ENCODE data around the gene EXOC3. TPM values are rescaled to one million over a fixed set of nuclear protein-coding genes. Genes with fewer than 3 reads are reported as not detected.

EXOC3 gene
- total and polyA plus RNA-seq, 10 of the 15 experiments (the other 5 are each of a cell fraction or from before 2014, with no cell fraction given): 1.6 to 53.0 (median 27.9) TPM

DNA sequence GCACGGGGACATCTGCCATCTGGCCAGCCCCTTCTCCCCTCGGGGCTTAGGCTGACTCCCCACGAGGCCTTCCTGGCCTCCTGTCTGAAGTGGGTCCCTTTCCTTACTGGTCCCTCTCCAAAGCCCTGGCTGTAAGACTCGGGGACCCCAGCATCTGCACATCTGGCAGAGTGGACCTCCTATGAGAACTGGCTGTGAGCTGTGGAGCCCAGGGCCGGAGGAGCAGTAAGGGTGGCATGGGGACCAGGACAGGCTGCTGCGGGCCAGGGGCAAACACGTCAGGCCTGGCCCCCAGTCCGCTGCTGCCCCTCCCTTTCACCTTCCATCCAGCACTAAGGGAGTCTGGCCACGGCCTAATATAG lies 33.8 kb downstream of the EXOC3 start (continued):
- TF ChIP-seq, protein P1, sequence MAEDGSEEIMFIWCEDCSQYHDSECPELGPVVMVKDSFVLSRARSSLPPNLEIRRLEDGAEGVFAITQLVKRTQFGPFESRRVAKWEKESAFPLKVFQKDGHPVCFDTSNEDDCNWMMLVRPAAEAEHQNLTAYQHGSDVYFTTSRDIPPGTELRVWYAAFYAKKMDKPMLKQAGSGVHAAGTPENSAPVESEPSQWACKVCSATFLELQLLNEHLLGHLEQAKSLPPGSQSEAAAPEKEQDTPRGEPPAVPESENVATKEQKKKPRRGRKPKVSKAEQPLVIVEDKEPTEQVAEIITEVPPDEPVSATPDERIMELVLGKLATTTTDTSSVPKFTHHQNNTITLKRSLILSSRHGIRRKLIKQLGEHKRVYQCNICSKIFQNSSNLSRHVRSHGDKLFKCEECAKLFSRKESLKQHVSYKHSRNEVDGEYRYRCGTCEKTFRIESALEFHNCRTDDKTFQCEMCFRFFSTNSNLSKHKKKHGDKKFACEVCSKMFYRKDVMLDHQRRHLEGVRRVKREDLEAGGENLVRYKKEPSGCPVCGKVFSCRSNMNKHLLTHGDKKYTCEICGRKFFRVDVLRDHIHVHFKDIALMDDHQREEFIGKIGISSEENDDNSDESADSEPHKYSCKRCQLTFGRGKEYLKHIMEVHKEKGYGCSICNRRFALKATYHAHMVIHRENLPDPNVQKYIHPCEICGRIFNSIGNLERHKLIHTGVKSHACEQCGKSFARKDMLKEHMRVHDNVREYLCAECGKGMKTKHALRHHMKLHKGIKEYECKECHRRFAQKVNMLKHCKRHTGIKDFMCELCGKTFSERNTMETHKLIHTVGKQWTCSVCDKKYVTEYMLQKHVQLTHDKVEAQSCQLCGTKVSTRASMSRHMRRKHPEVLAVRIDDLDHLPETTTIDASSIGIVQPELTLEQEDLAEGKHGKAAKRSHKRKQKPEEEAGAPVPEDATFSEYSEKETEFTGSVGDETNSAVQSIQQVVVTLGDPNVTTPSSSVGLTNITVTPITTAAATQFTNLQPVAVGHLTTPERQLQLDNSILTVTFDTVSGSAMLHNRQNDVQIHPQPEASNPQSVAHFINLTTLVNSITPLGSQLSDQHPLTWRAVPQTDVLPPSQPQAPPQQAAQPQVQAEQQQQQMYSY (CRISPR knock-in tag; IDR thresholded peaks at IDR 0.05): no peak
- TF ChIP-seq SUZ12 (IDR thresholded peaks at IDR 0.05; ENCODE audit: unreplicated experiment): no peak
- TF ChIP-seq POU2F2 (IDR thresholded peaks at IDR 0.05; ENCODE audit: borderline replicate concordance, low read depth, low read length): no peak
- no peak for TF ChIP-seq FOXK2 (IDR thresholded peaks at IDR 0.05)
- TF ChIP-seq ETV6 (conservative IDR thresholded peaks at IDR 0.05 in 1 of 2, IDR thresholded peaks at IDR 0.05 in 1 of 2; ENCODE audit: borderline replicate concordance in 1 of 2, low read depth in 1 of 2): no peak
- no peak for TF ChIP-seq WRNIP1 (IDR thresholded peaks at IDR 0.05; ENCODE audit: borderline replicate concordance, low read depth, low read length)
- TF ChIP-seq ZBED1 (IDR thresholded peaks at IDR 0.05; ENCODE audit: borderline replicate concordance): no peak
- TF ChIP-seq, protein P2, sequence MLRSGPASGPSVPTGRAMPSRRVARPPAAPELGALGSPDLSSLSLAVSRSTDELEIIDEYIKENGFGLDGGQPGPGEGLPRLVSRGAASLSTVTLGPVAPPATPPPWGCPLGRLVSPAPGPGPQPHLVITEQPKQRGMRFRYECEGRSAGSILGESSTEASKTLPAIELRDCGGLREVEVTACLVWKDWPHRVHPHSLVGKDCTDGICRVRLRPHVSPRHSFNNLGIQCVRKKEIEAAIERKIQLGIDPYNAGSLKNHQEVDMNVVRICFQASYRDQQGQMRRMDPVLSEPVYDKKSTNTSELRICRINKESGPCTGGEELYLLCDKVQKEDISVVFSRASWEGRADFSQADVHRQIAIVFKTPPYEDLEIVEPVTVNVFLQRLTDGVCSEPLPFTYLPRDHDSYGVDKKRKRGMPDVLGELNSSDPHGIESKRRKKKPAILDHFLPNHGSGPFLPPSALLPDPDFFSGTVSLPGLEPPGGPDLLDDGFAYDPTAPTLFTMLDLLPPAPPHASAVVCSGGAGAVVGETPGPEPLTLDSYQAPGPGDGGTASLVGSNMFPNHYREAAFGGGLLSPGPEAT (IDR thresholded peaks at IDR 0.05; ENCODE audit: low read depth): no peak
- no peak for TF ChIP-seq ELK1 (IDR thresholded peaks at IDR 0.05; ENCODE audit: low read depth, low read length)
- no peak for TF ChIP-seq MEF2A (IDR thresholded peaks at IDR 0.05; ENCODE audit: insufficient read depth, low read depth, low read length)
